Measurements from ENCODE around the gene ATP6V1G2.

DNA sequence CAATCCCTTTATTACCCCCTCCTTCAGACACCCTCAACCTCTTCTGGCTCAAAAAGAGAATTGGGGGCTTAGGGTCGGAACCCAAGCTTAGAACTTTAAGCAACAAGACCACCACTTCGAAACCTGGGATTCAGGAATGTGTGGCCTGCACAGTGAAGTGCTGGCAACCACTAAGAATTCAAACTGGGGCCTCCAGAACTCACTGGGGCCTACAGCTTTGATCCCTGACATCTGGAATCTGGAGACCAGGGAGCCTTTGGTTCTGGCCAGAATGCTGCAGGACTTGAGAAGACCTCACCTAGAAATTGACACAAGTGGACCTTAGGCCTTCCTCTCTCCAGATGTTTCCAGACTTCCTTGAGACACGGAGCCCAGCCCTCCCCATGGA is 31.2 kb upstream of the ATP6V1G2 start:
- TF ChIP-seq, protein P1, sequence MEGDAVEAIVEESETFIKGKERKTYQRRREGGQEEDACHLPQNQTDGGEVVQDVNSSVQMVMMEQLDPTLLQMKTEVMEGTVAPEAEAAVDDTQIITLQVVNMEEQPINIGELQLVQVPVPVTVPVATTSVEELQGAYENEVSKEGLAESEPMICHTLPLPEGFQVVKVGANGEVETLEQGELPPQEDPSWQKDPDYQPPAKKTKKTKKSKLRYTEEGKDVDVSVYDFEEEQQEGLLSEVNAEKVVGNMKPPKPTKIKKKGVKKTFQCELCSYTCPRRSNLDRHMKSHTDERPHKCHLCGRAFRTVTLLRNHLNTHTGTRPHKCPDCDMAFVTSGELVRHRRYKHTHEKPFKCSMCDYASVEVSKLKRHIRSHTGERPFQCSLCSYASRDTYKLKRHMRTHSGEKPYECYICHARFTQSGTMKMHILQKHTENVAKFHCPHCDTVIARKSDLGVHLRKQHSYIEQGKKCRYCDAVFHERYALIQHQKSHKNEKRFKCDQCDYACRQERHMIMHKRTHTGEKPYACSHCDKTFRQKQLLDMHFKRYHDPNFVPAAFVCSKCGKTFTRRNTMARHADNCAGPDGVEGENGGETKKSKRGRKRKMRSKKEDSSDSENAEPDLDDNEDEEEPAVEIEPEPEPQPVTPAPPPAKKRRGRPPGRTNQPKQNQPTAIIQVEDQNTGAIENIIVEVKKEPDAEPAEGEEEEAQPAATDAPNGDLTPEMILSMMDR (IDR thresholded peaks at IDR 0.05), result no peak
- no peak for TF ChIP-seq POLR2A (IDR thresholded peaks at IDR 0.05)
